Neural crest cell (in vitro differentiated cells): ENCODE results near the gene ASAP3. TPM values are rescaled to one million over a fixed set of nuclear protein-coding genes. Genes with fewer than 3 reads are reported as not detected.

Source experiments
- DNase-seq: peaks from one replicate; pipeline ENCODE4 v3.0.0; 2021; ENCODE audit warnings: low read depth, mixed read lengths, low spot score
- H3K27ac Mint-ChIP-seq: one replicate; pipeline ENCODE4 v1.8.0; 2021; ENCODE audit warnings: mild to moderate bottlenecking, mixed read lengths; ENCODE audit not compliant: unreplicated experiment
- H3K27me3 Mint-ChIP-seq: 2 replicates; pipeline ENCODE4 v1.8.0; 2021; ENCODE audit warnings: low read depth, mild to moderate bottlenecking, mixed read lengths
- H3K36me3 Mint-ChIP-seq: 2 replicates; pipeline ENCODE4 v1.8.0; 2021; ENCODE audit warnings: low read depth, mild to moderate bottlenecking, mixed read lengths
- H3K4me1 Mint-ChIP-seq: 2 replicates; pipeline ENCODE4 v1.8.0; 2021; ENCODE audit warnings: mixed read lengths
- H3K4me3 Mint-ChIP-seq: one replicate; pipeline ENCODE4 v1.8.0; 2021; ENCODE audit warnings: mild to moderate bottlenecking, mixed read lengths
- H3K9me3 Mint-ChIP-seq: 2 replicates; pipeline ENCODE4 v1.8.0; 2021; ENCODE audit warnings: mixed read lengths
- CTCF ChIP-seq: fragments of 200-600 bp; sonication (generic); conservative IDR thresholded peaks from 2 replicates; pipeline ENCODE4 v1.5.0; 2021; ENCODE audit warnings: antibody characterized with exemption, mild to moderate bottlenecking
- long read RNA-seq: library from polyadenylated mRNA; unstranded; transcript quantifications from one replicate; pipeline ENCODE4 v2.0.0, GENCODE V29; 2020
- total RNA-seq: library from RNA; stranded (reverse); gene quantifications from 2 replicates; pipeline ENCODE4 v1.2.1, GENCODE V29; 2021

The ASAP3 gene
- total RNA-seq, result 45.5 and 45.8 TPM in 2 replicates
- long read RNA-seq, full-length matches to known transcripts, result 7 of 17 reads
- long read RNA-seq, partial matches to known transcripts, result 7 of 17 reads
- long read RNA-seq, other reads (novel, unspliced or antisense), result 3 of 17 reads

DNA sequence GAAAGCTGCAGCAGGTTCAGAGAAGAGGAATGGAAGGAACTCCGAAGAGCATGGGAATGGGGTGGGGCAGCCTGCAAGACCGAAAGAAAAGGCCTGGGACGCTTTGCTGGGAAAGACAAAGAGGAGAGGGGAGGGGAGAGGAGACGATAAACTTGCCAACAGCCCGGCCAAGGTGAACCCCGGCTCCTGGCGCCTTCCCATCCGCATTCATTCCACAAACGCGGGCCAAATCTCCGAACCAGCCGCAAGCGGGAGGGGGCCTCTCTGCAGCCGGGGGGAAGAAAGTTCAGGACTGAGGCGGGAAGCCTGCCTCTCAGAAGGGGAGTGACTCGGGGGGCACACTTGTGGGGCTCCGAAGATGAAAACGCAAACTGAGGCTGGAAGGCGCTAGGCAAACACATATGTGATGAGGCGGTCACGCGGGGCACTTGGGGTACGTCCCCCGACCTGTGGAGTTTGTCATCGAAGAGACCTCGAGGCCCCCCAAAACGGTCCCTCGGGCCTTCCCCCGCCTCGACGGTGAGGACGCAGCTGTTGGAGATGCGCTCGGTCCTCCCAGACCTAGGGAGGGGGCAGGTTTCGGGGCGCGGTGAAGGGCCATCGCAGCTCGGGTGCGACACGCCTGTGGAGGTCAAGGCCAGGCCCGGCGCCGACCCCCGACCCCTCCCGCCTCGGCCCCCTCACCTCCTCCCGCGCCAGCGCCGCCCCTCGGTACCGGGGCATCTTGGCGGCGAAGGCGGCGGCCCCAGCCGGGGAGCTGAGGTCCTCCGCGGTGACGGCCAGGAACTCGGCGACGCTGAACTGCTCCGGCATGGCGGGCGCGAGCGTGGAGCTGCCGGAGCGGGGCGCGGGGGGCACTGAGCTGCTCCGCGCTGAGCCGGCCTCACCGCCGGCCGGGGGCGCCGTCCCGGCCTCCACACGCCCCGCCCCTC, at the start of gene ASAP3:
Gene ASAP3 (minus strand): TSS at position 859 of the 932 bp plus-strand sequence. CDS start 46 bp downstream, at position 813.
- Mint-ChIP-seq H3K4me1 (peaks cover 48% of the 10 kb centered on the region), H3K9me3 (no peaks in the 10 kb centered on the region), H3K36me3 (no peaks in the 10 kb centered on the region), H3K27me3 (peaks cover 12% of the 10 kb centered on the region), H3K27ac (peak within 1 kb of the TSS; percentile 97), H3K4me3 (peak within 1 kb of the TSS; percentile 93)
- TF ChIP-seq CTCF, result no peak
- DNase-seq, result peak; percentile 23

GRCh38 chr1:23533246-23534023, 49.5 kb upstream of the ASAP3 start:
- H3K9me3 Mint-ChIP-seq, result no peaks in the 10 kb centered on the region
- H3K36me3 Mint-ChIP-seq, result no peaks in the 10 kb centered on the region
- H3K4me3 Mint-ChIP-seq, result peak overlapping the region; percentile 79
- DNase-seq, result no peak
- no peaks in the 10 kb centered on the region for H3K27me3 Mint-ChIP-seq
- peaks cover 39% of the 10 kb centered on the region for H3K4me1 Mint-ChIP-seq
- no peak overlapping the region for H3K27ac Mint-ChIP-seq
- TF ChIP-seq CTCF, result no peak

DNA sequence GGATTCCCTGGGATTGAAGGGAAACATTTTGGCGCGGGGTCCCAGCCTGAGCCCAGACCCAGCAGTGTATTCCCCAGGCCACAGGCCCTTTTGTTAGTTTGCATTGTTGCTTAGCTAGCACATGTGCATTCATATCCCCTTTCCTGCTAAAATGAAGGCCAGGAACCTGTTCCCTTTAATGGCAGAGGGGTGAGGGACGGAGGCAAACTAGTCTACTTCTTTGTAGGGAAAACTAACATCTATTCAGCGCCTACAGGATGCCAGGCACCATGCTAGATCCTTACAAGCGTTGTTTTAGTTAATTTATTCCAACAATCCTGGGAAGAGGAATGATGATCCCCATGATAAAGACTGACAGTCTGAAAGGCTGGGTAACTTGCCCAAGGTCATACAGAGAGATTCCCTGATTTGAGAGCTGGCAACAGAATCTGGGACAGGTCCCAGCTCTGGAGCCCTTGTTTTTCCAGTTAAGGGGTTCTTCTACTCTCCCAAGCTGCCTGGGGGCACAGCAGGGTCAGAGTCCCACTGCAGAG, 47.6 kb upstream of the ASAP3 start:
- H3K4me3 Mint-ChIP-seq, result peak overlapping the region; percentile 91
- H3K36me3 Mint-ChIP-seq, result no peaks in the 10 kb centered on the region
- H3K27ac Mint-ChIP-seq, result peak overlapping the region; percentile 93
- peaks cover 38% of the 10 kb centered on the region for H3K4me1 Mint-ChIP-seq
- no peak for DNase-seq
- H3K9me3 Mint-ChIP-seq, result no peaks in the 10 kb centered on the region
- TF ChIP-seq CTCF, result no peak
- H3K27me3 Mint-ChIP-seq, result no peaks in the 10 kb centered on the region

GRCh38 chr1:23530747-23531561, 47.0 kb upstream of the ASAP3 start, which contains the start of gene E2F2:
E2F2 (minus strand) TSS chr1:23531233; CDS start chr1:23530793, 440 bp downstream.
- peak within 1 kb of the TSS; percentile 91 for H3K4me3 Mint-ChIP-seq
- peaks cover 44% of the 10 kb centered on the region for H3K4me1 Mint-ChIP-seq
- no peaks in the 10 kb centered on the region for H3K9me3 Mint-ChIP-seq
- TF ChIP-seq CTCF, result peak; percentile 19
- no peaks in the 10 kb centered on the region for H3K36me3 Mint-ChIP-seq
- DNase-seq, result peak; percentile 71
- no peaks in the 10 kb centered on the region for H3K27me3 Mint-ChIP-seq
- H3K27ac Mint-ChIP-seq, result peak within 1 kb of the TSS; percentile 93
